HUES64 (cell line): ENCODE data around the gene CAMK1D.
"Not testable (repeated sequence)": the region's sequence is repeated elsewhere in the genome, so short reads cannot be mapped to it uniquely, and the experiment has no call there.

Experiments used
- H3K27ac ChIP-seq: 2 replicates; pipeline ENCODE4 v1.7.0; 2013; ENCODE audit warnings: low read depth, low read length, inconsistent platforms
- H3K27me3 ChIP-seq: 2 replicates; pipeline ENCODE4 v1.6.1; 2013; ENCODE audit warnings: mild to moderate bottlenecking, low read length; ENCODE audit not compliant: insufficient read depth
- H3K36me3 ChIP-seq: 2 replicates; pipeline ENCODE4 v1.6.1; 2013; ENCODE audit warnings: mild to moderate bottlenecking, low read length; ENCODE audit not compliant: insufficient read depth
- H3K4me1 ChIP-seq: 2 replicates; pipeline ENCODE4 v1.6.1; 2013; ENCODE audit warnings: mild to moderate bottlenecking, low read length, moderate library complexity; ENCODE audit not compliant: insufficient read depth
- H3K4me3 ChIP-seq: 2 replicates; pipeline ENCODE4 v1.5.1; 2013; ENCODE audit warnings: mild to moderate bottlenecking, low read length, moderate library complexity
- H3K9ac ChIP-seq: 2 replicates; pipeline ENCODE4 v1.6.1; 2013; ENCODE audit warnings: mild to moderate bottlenecking, low read depth, low read length
- H3K9me3 ChIP-seq: 2 replicates; pipeline ENCODE4 v1.6.1; 2013; ENCODE audit warnings: low read depth, low read length; ENCODE audit not compliant: insufficient read depth
- WGBS: fragments of 150-250, 120-280 bp; methylation state at CpG from one replicate; pipeline ENCODE4 v1.1.7; 2013; ENCODE audit warnings: missing lambda C conversion rate; 5-methylcytosine and 5-hydroxymethylcytosine counted together

Gene CAMK1D

GRCh38 chr10:12712984-12713316, 363.6 kb downstream of the CAMK1D start:
- H3K36me3 ChIP-seq, H3K4me3 ChIP-seq, H3K9ac ChIP-seq, H3K4me1 ChIP-seq, H3K27me3 ChIP-seq, H3K9me3 ChIP-seq, H3K27ac ChIP-seq: not testable (repeated sequence)
- 97% methylated on average over 6 of the region's 6 CpGs for WGBS

DNA sequence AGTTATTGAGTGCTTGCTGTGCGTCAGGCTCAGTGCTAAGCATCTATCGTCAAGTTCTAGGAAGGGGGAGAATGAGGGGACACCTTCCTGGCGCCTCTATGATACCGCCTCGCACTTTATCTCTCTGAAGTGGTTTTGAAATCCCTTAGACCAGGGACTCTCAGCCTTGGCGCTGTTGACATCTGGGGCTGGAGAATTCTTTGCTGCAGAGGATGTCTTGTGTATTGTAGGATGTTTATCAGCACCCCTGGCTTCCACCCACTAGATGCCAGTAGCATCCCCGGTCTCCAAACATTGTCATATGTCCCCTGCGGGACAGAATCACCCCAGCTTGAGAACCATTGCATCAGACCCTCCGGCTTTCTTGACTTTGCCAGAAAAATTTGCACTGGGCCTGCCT, 366.7 kb downstream of the CAMK1D start:
- H3K4me3 ChIP-seq = no peak overlapping the region
- H3K9ac ChIP-seq = no peak overlapping the region
- 93% methylated on average over 9 of the region's 9 CpGs for WGBS
- no peaks in the 10 kb centered on the region for H3K9me3 ChIP-seq
- H3K36me3 ChIP-seq = no peaks in the 10 kb centered on the region
- no peaks in the 10 kb centered on the region for H3K4me1 ChIP-seq
- H3K27me3 ChIP-seq = no peaks in the 10 kb centered on the region
- H3K27ac ChIP-seq = no peak overlapping the region

- 81% methylated on average over 12 of the region's 12 CpGs for WGBS
- no peak overlapping the region for H3K27ac ChIP-seq
- no peaks in the 10 kb centered on the region for H3K9me3 ChIP-seq
- H3K4me1 ChIP-seq = no peaks in the 10 kb centered on the region
- no peaks in the 10 kb centered on the region for H3K36me3 ChIP-seq
- H3K27me3 ChIP-seq = no peaks in the 10 kb centered on the region
- no peak overlapping the region for H3K9ac ChIP-seq
- no peak overlapping the region for H3K4me3 ChIP-seq
These were observed 368.8 kb downstream of the CAMK1D start for GRCh38 chr10:12717981-12718707.

DNA sequence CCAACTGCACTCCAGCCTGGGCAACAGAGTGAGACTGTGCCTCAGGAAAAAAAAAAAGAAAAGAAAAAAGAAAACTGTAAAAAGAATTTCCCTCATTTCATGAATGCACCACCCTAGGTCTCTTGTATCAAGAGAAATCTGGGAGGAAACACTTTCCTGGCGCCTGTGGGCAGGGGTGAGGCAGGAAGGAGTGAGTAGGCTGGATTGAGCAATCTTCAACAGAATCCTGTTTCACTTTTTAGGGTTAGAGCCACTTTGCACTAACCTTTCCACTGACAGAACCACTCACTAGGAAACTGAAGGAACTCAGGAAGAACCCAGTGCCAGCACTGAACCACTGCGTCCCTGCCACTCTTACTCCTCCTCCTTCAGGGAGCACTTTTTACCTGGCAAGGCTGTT, 370.0 kb downstream of the CAMK1D start:
- no peak overlapping the region for H3K27ac ChIP-seq
- WGBS = 96% methylated on average over 2 of the region's 2 CpGs

GRCh38 chr10:12720217-12720981, 371.1 kb downstream of the CAMK1D start:
- 90% methylated on average over 9 of the region's 9 CpGs for WGBS
- Histone ChIP-seq H3K9me3 (no peaks in the 10 kb centered on the region), H3K27me3 (no peaks in the 10 kb centered on the region), H3K4me1 (peaks cover 4% of the 10 kb centered on the region), H3K27ac (no peak overlapping the region), H3K4me3 (no peak overlapping the region), H3K36me3 (no peaks in the 10 kb centered on the region), H3K9ac (no peak overlapping the region)

More for the DNA sequence above, 370.0 kb downstream of the CAMK1D start:
- Histone ChIP-seq H3K4me3 (no peak overlapping the region), H3K9ac (no peak overlapping the region), H3K9me3 (no peaks in the 10 kb centered on the region), H3K4me1 (no peaks in the 10 kb centered on the region), H3K36me3 (no peaks in the 10 kb centered on the region), H3K27me3 (no peaks in the 10 kb centered on the region)

GRCh38 chr10:12721334-12721733, 372.0 kb downstream of the CAMK1D start:
- WGBS = 94% methylated on average over 3 of the region's 3 CpGs
- H3K4me1 ChIP-seq = peaks cover 4% of the 10 kb centered on the region
- H3K9me3 ChIP-seq = no peaks in the 10 kb centered on the region
- no peaks in the 10 kb centered on the region for H3K36me3 ChIP-seq
- no peak overlapping the region for H3K27ac ChIP-seq
- H3K27me3 ChIP-seq = no peaks in the 10 kb centered on the region
- H3K4me3 ChIP-seq = no peak overlapping the region
- H3K9ac ChIP-seq = no peak overlapping the region

GRCh38 chr10:12723220-12723619, 373.9 kb downstream of the CAMK1D start:
- no peaks in the 10 kb centered on the region for H3K36me3 ChIP-seq
- no peak overlapping the region for H3K9ac ChIP-seq
- no peak overlapping the region for H3K4me3 ChIP-seq
- WGBS = 93% methylated on average over 4 of the region's 4 CpGs
- H3K9me3 ChIP-seq = no peaks in the 10 kb centered on the region
- no peak overlapping the region for H3K27ac ChIP-seq
- H3K27me3 ChIP-seq = no peaks in the 10 kb centered on the region
- H3K4me1 ChIP-seq = peaks cover 4% of the 10 kb centered on the region

GRCh38 chr10:12724807-12725579, 375.6 kb downstream of the CAMK1D start:
- Histone ChIP-seq H3K4me3 (no peak overlapping the region), H3K9me3 (no peaks in the 10 kb centered on the region), H3K9ac (no peak overlapping the region), H3K36me3 (no peaks in the 10 kb centered on the region), H3K27me3 (no peaks in the 10 kb centered on the region), H3K4me1 (peaks cover 4% of the 10 kb centered on the region), H3K27ac (no peak overlapping the region)
- WGBS = 68% methylated on average over 7 of the region's 10 CpGs

- H3K27ac ChIP-seq = not testable (repeated sequence)
These were observed 376.2 kb downstream of the CAMK1D start for GRCh38 chr10:12725580-12725888.

DNA sequence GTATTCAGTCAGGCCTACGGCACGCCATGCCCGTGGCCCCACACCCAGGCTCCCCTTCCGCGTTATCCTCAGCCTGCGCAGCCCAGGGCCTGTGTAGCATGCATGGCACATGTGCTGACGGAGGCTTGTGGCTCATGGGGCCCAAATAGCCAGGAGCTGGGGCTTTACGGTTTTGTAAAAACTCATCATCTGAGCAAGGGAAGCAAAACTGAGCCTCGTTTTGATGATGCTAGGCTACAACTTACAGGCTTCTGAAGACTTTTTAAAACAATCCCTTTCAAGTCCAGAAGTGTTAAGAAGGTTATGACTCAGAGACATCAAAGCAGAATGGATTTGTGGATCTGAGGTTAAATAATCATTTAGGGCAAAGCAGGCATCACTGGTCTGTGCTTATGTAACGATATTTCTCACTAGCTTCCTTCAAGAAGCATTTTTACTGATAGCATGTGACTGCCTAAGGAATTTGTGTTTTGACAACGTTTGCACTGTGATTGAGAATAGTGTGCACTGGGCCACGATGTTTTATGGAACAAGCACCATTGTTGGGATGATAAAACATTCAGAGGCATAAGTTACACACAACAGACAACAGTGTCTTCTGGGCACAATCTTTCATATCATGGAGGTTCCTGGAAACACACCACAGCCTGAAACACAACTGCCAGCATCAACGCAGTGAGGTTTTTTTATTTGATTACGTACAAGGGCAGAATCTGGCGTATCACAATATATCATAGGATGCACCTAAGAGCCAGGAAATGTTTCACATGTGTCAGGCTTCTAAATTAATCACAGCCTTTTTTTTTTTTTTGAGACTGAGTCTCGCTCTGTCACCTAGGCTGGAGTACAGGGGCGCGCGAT, 377.9 kb downstream of the CAMK1D start:
- Histone ChIP-seq H3K4me1 (peaks cover 4% of the 10 kb centered on the region), H3K27ac (no peak overlapping the region), H3K27me3 (no peaks in the 10 kb centered on the region), H3K4me3 (no peak overlapping the region), H3K36me3 (no peaks in the 10 kb centered on the region), H3K9ac (no peak overlapping the region), H3K9me3 (no peaks in the 10 kb centered on the region)
- 95% methylated on average over 19 of the region's 19 CpGs for WGBS

More at GRCh38 chr10:12725580-12725888, 376.2 kb downstream of the CAMK1D start:
- H3K9ac ChIP-seq, H3K36me3 ChIP-seq, H3K4me1 ChIP-seq, H3K4me3 ChIP-seq, H3K27me3 ChIP-seq, H3K9me3 ChIP-seq: not testable (repeated sequence)
- 93% methylated on average over 5 of the region's 5 CpGs for WGBS

DNA sequence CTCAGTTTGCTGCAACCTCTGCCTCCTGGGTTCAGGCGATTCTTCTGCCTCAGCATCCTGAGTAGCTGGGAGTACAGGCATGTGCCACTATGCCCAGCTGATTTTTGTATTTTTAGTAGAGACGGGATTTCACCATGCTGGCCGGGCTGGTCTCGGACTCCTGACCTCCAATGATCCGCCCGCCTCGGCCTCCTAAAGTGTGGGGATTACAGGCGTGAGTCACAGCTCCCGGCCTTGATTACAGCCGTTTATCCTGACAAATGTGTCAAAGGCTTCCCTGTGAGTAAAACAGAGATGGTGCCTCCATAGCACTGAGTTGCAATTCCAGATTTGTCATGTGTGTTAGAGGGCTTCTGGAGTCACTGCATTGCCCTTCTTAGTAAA, 378.5 kb downstream of the CAMK1D start:
- Histone ChIP-seq H3K4me3 (no peak overlapping the region), H3K9me3 (no peaks in the 10 kb centered on the region), H3K4me1 (peaks cover 4% of the 10 kb centered on the region), H3K27ac (no peak overlapping the region), H3K9ac (no peak overlapping the region), H3K27me3 (no peaks in the 10 kb centered on the region), H3K36me3 (no peaks in the 10 kb centered on the region)
- WGBS = 82% methylated on average over 10 of the region's 10 CpGs
